HEK293T (cell line): ENCODE data around the gene STAT5B.

Experiments used
- CTCF ChIA-PET: fragments of 350-600 bp; formaldehyde crosslinking; extraction: SDS; loops from one replicate; lab custom pipeline; 2021; ENCODE audit warnings: antibody characterized with exemption, inconsistent platforms; lab: Yijun Ruan, JAX
- POLR2A ChIA-PET: fragments of 350-600 bp; formaldehyde crosslinking; extraction: SDS; loops from one replicate; lab custom pipeline; 2020; ENCODE audit warnings: antibody characterized with exemption, inconsistent platforms; lab: Yijun Ruan, JAX
- DNase-seq: peaks from one replicate; pipeline ENCODE4 v3.0.0; 2012; ENCODE audit warnings: mixed read lengths; ENCODE audit errors: extremely low spot score
- ARNT ChIP-seq: fragments of 450-650 bp; IDR thresholded peaks from 2 replicates; pipeline ENCODE4 v1.6.1; 2017; ENCODE audit warnings: mild to moderate bottlenecking
- BHLHE40 ChIP-seq: fragments of 450-650 bp; IDR thresholded peaks from 2 replicates; pipeline ENCODE4 v1.6.1; 2016; ENCODE audit warnings: mild to moderate bottlenecking, moderate library complexity, borderline replicate concordance
- CTBP1 ChIP-seq: fragments of 450-650 bp; IDR thresholded peaks from 2 replicates; pipeline ENCODE4 v1.6.1; 2016; ENCODE audit warnings: borderline replicate concordance
- ELF4 ChIP-seq: fragments of 450-650 bp; IDR thresholded peaks from 2 replicates; pipeline ENCODE4 v1.6.1; 2017; ENCODE audit warnings: antibody characterized with exemption
- FOXA1 ChIP-seq: fragments of 450-650 bp; IDR thresholded peaks from 2 replicates; pipeline ENCODE4 v1.6.1; 2016; ENCODE audit warnings: mild to moderate bottlenecking
- FOXK2 ChIP-seq: fragments of 450-650 bp; IDR thresholded peaks from 2 replicates; pipeline ENCODE4 v1.6.1; 2016; ENCODE audit warnings: mild to moderate bottlenecking
- FOXM1 ChIP-seq: fragments of 450-650 bp; IDR thresholded peaks from 2 replicates; pipeline ENCODE4 v1.6.1; 2017; ENCODE audit warnings: mild to moderate bottlenecking, borderline replicate concordance
- HDGF ChIP-seq: fragments of 450-650 bp; IDR thresholded peaks from 2 replicates; pipeline ENCODE4 v1.6.1; 2017; ENCODE audit warnings: antibody characterized with exemption, borderline replicate concordance
- L3MBTL2 ChIP-seq: fragments of 450-650 bp; conservative IDR thresholded peaks from 2 replicates; pipeline ENCODE4 v1.6.1; 2016; ENCODE audit warnings: mild to moderate bottlenecking
- LEF1 ChIP-seq: fragments of 450-650 bp; IDR thresholded peaks from 2 replicates; pipeline ENCODE4 v1.6.1; 2017; ENCODE audit warnings: mild to moderate bottlenecking, borderline replicate concordance
- NFRKB ChIP-seq: fragments of 450-650 bp; IDR thresholded peaks from 2 replicates; pipeline ENCODE4 v1.6.1; 2016; ENCODE audit warnings: mild to moderate bottlenecking, moderate library complexity
- PKNOX1 ChIP-seq: fragments of 450-650 bp; IDR thresholded peaks from 2 replicates; pipeline ENCODE4 v1.6.1; 2016
- SP1 ChIP-seq: fragments of 450-650 bp; IDR thresholded peaks from 2 replicates; pipeline ENCODE4 v1.6.1; 2017
- SUZ12 ChIP-seq: fragments of 450-650 bp; IDR thresholded peaks from 2 replicates; pipeline ENCODE4 v1.6.1; 2016; ENCODE audit warnings: mild to moderate bottlenecking
- TARDBP ChIP-seq: fragments of 450-650 bp; IDR thresholded peaks from 2 replicates; pipeline ENCODE4 v1.6.1; 2016
- ZNF384 ChIP-seq: fragments of 450-650 bp; IDR thresholded peaks from 2 replicates; pipeline ENCODE4 v1.6.1; 2016

The STAT5B gene

GRCh38 chr17:42317266-42317845 is 41.2 kb upstream of the STAT5B start:
- POLR2A ChIA-PET = interaction anchor here (1.6 kb wide), 1 partner anchor 40 kb away, joined by 3 read pairs; no protein-coding TSS in a partner anchor
- CTCF ChIA-PET = interaction anchor here (0.6 to 0.7 kb wide), 3 partner anchors 22 to 652 kb away, joined by 3 to 5 read pairs (median 3); no protein-coding TSS in a partner anchor
- DNase-seq = no peak
- TF ChIP-seq SUZ12 = no peak
- no peak for TF ChIP-seq BHLHE40

DNA sequence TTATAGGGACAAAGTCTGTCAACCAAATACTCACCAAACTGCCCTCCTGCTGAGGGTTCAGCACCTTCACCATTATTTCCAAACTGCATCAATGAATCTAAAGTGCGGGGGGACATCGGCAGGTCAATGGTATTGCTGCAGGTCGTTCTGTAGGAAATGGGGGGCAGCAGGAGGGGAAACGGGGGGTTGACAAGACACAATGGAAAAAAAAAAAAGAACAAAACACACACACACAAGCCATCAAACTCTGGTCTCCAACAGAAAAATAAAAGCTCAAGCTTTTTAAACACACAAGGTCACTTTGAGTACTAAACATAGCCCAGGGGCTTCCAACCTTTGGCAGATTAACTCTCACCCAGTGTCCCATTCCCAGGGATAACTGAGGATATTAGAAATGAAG is 40.6 kb upstream of the STAT5B start:
- ChIA-PET CTCF (interaction anchor here (0.6 to 0.7 kb wide), 2 partner anchors 23 to 653 kb away, joined by 3 to 5 read pairs; no protein-coding TSS in a partner anchor), POLR2A (interaction anchor here (1.6 kb wide), 1 partner anchor 40 kb away, joined by 3 read pairs; no protein-coding TSS in a partner anchor)
- DNase-seq = no peak
- TF ChIP-seq LEF1 (no peak), BHLHE40 (no peak), FOXK2 (no peak), SP1 (no peak), ARNT (no peak), ZNF384 (no peak), FOXA1 (no peak), PKNOX1 (no peak), TARDBP (no peak), CTBP1 (no peak), HDGF (no peak), FOXM1 (no peak), ELF4 (no peak), L3MBTL2 (no peak), SUZ12 (no peak), NFRKB (no peak)

DNA sequence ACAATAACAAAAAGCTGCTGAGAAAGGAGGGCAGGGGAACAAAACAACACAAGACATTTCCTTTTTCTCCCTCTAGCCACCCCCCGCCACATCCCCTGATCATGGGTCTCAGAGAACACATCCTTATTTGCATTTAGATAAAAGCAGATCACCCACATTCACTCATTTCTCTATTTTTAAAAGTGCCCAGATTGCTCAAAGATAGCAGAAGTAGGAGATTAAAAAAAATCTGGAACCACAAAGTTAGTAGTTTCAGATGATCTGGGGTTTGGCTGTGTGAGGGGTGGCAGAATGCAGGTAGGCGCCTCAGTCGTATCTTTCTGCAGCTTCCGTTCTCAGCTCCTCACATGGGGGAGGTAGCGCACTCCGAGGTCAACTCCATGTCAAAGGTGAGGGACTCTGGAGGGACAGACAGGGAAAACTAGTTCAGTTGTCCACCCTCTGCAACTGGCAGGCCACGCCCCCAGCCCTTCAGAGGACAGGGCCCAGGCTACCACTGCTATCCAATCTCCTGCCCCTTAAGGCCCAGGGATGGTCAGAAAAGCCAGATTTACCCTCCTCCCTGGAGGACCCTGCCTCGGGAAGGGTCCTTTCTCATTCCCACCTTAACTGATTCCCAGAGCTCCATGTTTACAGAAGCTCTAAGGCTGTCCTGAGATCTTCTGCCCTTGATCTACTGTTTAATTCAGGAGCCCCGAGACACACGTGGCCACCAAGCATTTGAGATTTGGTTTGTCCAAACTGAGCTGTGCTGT is 39.4 kb upstream of the STAT5B start:
- no peak for DNase-seq
- CTCF ChIA-PET = interaction anchor here (1.8 kb wide), 1 partner anchor 87 kb away, joined by 7 read pairs; no protein-coding TSS in a partner anchor
- TF ChIP-seq L3MBTL2 (no peak), HDGF (no peak), NFRKB (no peak), SUZ12 (no peak), ZNF384 (no peak), ARNT (no peak), BHLHE40 (no peak), CTBP1 (no peak), SP1 (no peak), FOXA1 (no peak), FOXM1 (no peak), ELF4 (no peak), TARDBP (no peak), LEF1 (no peak), PKNOX1 (no peak), FOXK2 (no peak)
- POLR2A ChIA-PET = no interaction called here

DNA sequence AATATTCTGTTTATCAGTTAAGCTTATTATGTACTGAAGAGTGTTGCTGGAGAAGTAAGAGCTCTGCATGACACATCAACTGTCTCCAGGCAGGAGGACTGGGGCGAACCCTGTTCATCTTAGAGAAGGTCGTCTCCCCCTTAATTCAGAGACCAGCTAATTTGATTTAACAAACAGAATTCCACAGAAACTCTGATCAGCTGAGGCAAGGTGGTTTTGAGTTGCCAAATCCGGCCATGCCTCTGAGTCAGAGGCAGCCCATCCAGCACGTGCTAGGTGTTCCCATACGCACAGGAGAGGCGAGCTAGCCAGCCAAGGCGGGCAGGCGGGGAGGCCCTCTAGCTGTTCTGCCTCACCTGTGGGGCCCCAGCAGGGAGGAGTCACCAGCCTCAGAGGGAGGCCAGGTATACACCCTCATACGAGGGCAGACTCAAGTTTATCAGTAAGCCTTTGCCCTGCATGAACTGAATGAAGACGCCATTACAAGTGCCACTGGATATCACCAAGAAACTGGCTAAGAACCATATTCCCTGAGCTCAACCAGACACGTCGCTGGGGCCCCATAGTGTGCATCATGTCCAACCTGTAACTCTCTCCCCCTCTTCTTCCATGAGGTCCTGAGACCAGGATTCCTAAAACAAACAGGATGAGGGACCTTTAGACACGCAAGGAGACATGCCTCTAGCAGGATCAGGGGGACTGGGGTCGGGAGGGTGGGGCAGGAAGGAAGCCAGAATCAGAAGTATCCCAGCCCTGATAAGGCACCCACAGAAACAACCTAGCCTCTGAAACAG is 37.8 kb upstream of the STAT5B start:
- ChIA-PET CTCF (interaction anchor here (0.6 to 1.9 kb wide), 6 partner anchors 9 to 285 kb away, joined by 3 to 7 read pairs (median 4); no protein-coding TSS in a partner anchor), POLR2A (no interaction called here)
- no peak for TF ChIP-seq FOXM1
- no peak for TF ChIP-seq ZNF384
- no peak for TF ChIP-seq SP1
- TF ChIP-seq L3MBTL2 = no peak
- TF ChIP-seq LEF1 = no peak
- no peak for DNase-seq

DNA sequence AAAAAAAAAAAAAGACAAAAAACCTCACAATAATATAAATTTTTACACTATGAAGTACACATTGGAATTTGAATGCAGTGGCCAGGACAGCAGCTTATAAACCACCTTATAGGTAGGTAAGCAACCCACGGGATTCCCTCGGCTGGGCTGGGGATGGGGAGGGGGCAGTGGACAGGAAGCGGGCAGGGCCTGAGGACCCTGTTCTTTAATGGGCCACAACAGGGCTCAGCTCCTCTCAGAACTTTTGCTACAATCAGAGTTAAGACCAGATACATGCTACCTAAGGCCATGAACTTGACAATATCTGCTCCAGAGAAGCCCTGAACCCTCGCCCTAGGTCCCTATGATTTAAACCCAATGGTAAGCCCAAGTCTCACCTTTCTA is 37.2 kb upstream of the STAT5B start:
- TF ChIP-seq ZNF384 (no peak), TARDBP (no peak), PKNOX1 (no peak), NFRKB (no peak), L3MBTL2 (no peak), FOXA1 (no peak), FOXK2 (no peak), ELF4 (no peak), FOXM1 (no peak), BHLHE40 (no peak), ARNT (no peak), LEF1 (no peak), CTBP1 (no peak), SUZ12 (no peak), SP1 (no peak), HDGF (no peak)
- DNase-seq = no peak
- ChIA-PET CTCF (interaction anchor here (0.6 to 1.9 kb wide), 5 partner anchors 9 to 284 kb away, joined by 3 to 7 read pairs (median 4); no protein-coding TSS in a partner anchor), POLR2A (interaction anchor here (1.0 kb wide), 1 partner anchor 36 kb away, joined by 3 read pairs; no protein-coding TSS in a partner anchor)
